Sciatic nerve (tissue), 2 donors: ENCODE data around the gene ANGEL1. TPM values are rescaled to one million over a fixed set of nuclear protein-coding genes. Genes with fewer than 3 reads are reported as not detected.
A peak's percentile ranks its signal among the peaks of the same experiment; 100 is the strongest.

Source experiments
- ATAC-seq: fragments of 200-7000 bp; cut with Tn5 transposase; one replicate; pipeline ENCODE4 v1.9.1; 2020; ENCODE audit warnings: mild to moderate bottlenecking, moderate library complexity
- DNase-seq: peaks from one replicate; pipeline ENCODE4 v3.0.0-alpha.2; 2020; ENCODE audit warnings: low spot score
- intact Hi-C: fragments of 100-400 bp; cut with DNase I; formaldehyde crosslinking; loops from one replicate; pipeline ENCODE4 v1.14.2; 2022
- total RNA-seq: library from RNA; stranded (reverse); fragmentation: NEBNext Ultra II Directional; extraction: Animal tissue kit (Norgen Biotek cat#: 25700); gene quantifications from one replicate; pipeline ENCODE4 v1.2.1, GENCODE V29; 2021
- donor health status: DM: no; HTN: no; CAD: no.
- donor health status: DM: no; HTN: no; CAD: no.

ANGEL1 gene
- total RNA-seq, 1 donor from 2014 or later, result 35.7 TPM

DNA sequence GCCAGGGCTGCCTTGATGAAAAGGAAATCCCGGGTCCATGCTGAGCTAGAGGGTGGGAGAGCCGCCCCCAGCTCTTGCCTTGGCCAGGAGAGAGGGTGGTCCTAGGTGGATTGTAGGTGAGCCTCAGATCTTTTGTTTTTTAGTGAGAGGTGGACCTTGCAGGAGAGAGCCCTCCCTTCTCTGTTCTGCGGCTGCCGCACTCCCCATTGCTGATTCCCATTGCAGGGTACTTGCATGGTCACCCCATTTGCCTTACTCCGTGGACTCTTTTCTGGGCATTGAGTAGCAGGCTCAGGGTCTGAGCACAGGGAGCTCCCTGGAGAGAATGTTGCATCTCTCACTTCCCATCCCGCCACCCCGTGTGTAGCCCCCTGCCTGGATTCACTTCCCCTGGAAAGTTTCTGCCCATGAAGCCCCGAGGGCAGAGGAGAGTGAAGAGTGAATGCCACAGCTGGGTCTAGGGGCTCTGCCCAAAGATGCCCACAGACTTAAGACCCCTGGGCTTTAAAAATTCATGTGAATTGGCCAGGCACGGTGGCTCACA, 41.2 kb downstream of the ANGEL1 start:
- intact Hi-C loops, result no loop called here
- DNase-seq (no peak), ATAC-seq (no peak)

- ATAC-seq, result no peak
- DNase-seq, result no peak
- intact Hi-C loops, result no loop called here
These were observed 41.9 kb downstream of the ANGEL1 start for GRCh38 chr14:76770521-76771436.

GRCh38 chr14:76769636-76770292, 42.9 kb downstream of the ANGEL1 start:
- intact Hi-C loops, result no loop called here
- DNase-seq (no peak), ATAC-seq (no peak)

DNA sequence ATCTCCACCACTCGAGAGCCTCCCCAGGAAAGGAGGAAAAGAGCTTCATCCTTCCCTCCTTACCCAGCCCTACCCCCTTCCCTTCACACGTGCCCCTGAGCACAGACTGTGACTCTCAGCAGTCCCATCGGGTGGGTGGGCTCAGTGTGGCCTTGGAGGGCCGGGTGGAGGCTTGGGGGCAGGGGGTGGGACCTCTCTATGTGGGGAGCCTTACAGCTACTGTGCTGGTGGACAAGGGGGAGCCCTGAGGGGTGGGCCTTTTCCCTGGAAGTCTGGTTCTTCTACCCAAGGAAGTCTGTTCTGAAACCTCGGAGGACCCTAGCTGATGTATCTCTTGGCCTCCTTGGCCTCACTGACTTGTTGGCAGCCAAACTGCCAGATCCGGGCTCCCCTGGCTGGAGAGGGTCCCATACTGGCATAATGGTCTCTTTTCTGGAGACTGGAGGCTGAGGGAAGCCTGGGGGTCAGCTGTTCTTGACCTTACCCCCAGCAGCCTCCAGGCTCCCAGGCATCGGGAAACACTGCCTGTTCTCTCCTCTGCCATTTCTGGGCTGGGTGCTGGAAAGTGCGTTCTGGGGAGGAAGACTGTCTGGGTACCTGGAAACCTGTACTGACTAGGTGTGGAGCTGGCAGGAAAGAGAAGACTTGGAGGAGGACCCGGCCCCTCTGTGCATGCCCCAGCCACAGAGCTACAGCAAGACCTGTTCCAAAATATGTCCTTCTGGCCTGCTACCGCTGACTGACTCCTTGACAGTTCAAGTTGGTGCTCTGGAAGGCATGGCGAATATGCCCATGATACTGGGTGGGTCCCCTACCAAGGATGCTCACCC, 43.8 kb downstream of the ANGEL1 start:
- intact Hi-C loops, result no loop called here
- no peak for ATAC-seq
- no peak for DNase-seq

DNA sequence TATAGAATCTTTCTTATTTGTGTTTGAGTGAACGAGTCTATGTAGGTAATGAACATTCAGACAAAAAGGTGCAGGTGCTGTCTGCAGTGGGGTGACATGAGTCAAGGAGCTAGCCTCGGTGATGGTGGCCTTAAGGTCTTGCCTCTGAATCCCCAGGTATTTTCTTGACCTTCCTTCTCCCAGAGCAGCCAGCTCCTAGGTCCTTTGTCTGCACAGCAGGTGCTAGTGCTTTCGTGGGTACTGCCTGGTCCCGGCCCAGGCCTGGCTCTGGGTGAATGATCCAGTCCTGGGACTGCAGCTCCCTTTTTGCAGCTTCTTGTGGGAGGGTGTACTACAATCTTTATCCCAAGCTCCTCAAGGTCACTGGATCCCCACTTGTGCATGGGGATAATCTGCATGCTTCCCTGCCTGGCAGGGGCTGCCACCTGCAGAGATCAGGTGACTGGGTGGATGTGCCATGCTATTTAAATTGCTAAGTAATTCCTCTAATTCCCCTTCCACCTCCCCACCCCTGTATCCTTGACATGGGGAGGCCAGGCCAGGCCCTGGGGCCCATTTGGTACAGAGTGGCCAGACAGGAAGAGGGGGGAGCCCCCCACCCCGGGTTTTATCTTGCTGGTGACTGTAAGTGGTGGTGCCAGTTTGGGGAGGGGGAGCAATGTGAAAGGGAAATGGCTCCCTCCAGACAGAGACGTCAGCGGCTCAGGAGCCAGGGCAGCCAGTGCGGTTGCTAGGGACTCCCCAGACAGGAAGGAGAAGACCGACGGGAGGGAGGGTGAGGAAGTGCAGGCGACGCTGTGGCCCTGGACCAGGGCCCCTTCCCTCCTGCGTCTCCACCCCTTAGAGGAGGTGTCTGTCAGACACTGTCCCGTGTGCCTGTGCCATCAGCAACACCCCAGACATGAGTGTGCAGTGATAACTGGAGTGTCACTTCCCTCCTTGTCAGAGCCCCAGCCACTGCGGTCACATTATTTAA, 44.7 kb downstream of the ANGEL1 start:
- peak; percentile 72 for DNase-seq
- ATAC-seq, result peak; percentile 74
- intact Hi-C loops, result no loop called here

- no peak for DNase-seq
- no peak for ATAC-seq
These were observed 47.2 kb downstream of the ANGEL1 start for GRCh38 chr14:76765461-76765931.

GRCh38 chr14:76763096-76764041, 49.3 kb downstream of the ANGEL1 start:
- DNase-seq (no peak), ATAC-seq (no peak)
- intact Hi-C loops, result no loop called here

More at GRCh38 chr14:76765461-76765931, 47.2 kb downstream of the ANGEL1 start:
- intact Hi-C loops, result no loop called here

- DNase-seq, result no peak
- intact Hi-C loops, result no loop called here
- peak; percentile 14 for ATAC-seq
These were observed 50.1 kb downstream of the ANGEL1 start for GRCh38 chr14:76762411-76763095.

DNA sequence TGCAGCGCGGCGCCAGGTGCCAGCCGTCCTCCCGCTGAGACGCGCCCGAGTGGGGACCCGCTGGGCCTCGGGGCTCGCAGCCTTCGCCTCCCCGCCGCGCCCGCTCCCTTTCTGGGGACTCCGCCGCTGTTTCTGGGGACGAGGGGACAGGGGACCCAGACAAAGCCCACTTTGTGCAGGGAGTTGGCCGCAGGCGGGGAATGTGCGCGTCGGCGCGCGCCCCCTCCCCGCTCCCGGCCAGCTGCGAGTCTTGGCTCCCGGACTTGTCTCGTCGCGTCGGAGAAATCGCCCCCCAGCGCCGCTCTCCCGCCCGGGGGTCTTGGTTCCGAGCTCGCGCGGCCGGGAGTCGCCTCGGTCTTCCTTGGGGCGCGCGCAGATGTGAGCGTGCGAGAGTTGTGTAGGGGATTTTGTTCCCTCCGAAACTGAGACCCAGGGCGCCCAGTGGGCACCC, 50.7 kb downstream of the ANGEL1 start:
- peak; percentile 15 for ATAC-seq
- intact Hi-C loops, result no loop called here
- DNase-seq, result peak; percentile 66

GRCh38 chr14:76761136-76761959, 51.3 kb downstream of the ANGEL1 start, which contains the start of gene VASH1:
Gene VASH1, plus strand, starts transcription at chr14:76761468. Its CDS starts 1,354 bp downstream, at chr14:76762822.
- intact Hi-C loops, result no loop called here
- DNase-seq (peak; percentile 84), ATAC-seq (peak; percentile 76)

- intact Hi-C loops, result no loop called here
- DNase-seq (no peak), ATAC-seq (peak; percentile 12)
These were observed 52.1 kb downstream of the ANGEL1 start for GRCh38 chr14:76760331-76761135.

DNA sequence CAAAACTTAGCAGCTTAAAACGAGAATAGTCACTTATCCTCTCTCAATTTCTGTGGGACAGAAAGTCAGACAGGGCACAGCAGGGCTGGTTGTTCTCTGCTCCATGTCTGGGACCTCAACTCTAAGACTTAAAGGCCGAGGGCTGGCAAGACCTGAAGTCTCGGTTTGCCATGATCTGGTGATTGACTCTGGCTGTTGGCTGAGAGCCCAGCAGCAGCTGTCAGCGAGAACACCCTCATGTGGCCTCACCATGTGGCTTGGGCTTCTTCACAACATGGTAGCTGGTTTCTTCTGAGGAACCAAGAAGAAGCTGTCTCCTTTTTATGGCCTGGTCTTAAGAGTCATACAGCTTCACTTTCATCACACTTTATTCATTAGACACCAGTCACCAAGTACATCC, 53.1 kb downstream of the ANGEL1 start:
- no peak for ATAC-seq
- intact Hi-C loops, result no loop called here
- no peak for DNase-seq

GRCh38 chr14:76756371-76756750, 56.3 kb downstream of the ANGEL1 start:
- ATAC-seq (no peak), DNase-seq (no peak)
- intact Hi-C loops, result no loop called here

DNA sequence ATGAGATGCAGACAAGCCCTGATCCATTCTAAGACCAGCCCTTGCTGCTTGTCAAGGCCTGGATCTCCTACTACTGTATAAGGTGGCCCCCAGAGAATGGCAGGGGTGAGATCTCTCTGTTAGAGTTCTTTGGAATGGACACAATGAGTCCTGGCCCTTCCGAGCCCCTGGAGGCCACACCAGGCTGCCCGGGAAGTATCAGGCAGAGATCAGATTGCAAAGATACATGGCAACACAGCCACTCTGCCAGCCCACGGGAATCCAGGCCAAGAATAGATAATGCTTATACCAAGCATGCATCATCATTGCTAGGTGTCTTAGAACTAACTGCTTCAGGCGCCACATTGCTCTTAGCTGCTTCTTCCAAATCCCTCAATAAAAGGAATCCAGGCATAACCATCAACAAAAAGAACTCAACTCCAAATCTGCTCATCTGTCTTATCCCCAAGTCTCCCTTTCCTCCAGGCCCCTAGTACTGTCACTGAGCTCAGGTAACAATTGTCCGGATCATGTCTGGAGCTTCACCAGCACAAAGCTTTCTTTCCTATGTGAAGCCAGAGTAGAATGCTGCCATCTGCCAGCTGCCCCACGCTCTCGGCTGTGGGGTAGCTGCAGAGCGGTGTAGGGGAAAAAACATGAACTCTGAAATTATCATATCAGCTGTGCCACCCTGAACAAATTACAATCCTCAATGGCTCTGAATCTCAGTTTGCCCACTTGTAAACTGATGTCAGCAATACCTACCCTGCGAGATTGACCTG, 56.9 kb downstream of the ANGEL1 start:
- intact Hi-C loops, result no loop called here
- DNase-seq (no peak), ATAC-seq (no peak)
